ENCODE measurements around the gene MPZL2. TPM values are rescaled to one million over a fixed set of nuclear protein-coding genes. Genes with fewer than 3 reads are reported as not detected.

MPZL2 gene
- total RNA-seq, 1 donor from 2014 or later: 22.4 TPM

DNA sequence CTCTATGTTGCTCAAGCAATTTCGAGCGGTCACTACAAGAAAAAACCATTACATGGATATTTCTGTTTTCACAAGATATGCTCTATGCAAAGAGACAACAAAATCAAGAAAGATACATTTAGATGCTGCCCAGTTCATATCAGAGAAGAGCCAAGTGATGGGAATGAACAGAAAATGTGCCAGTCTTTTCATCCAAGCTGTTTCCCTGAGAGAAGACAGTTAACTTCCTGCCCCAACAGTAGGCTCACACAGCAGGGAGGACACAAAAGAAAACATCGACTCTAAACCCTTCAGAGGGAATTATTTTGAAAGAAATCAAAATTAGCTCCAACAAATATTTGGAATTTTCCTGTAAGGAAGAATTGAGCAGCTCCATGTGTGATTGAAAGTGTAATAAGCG lies 50.9 kb downstream of the MPZL2 start:
- TF ChIP-seq CTCF (IDR thresholded peaks at IDR 0.05; ENCODE audit: unreplicated experiment): no peak
- H3K36me3 Mint-ChIP-seq (ENCODE audit: insufficient read depth): no peaks in the 10 kb centered on the region
- H3K4me3 Mint-ChIP-seq (ENCODE audit: low read depth): no peak overlapping the region
- H3K4me1 Mint-ChIP-seq (ENCODE audit: low read depth): peaks cover 24% of the 10 kb centered on the region
- H3K27me3 Mint-ChIP-seq: no peaks in the 10 kb centered on the region
- peaks cover 5% of the 10 kb centered on the region for H3K9me3 Mint-ChIP-seq (ENCODE audit: low read depth)
- DNase-seq (ENCODE audit: low spot score, unreplicated experiment): no peak
- peak overlapping the region; percentile 2 for H3K27ac Mint-ChIP-seq

DNA sequence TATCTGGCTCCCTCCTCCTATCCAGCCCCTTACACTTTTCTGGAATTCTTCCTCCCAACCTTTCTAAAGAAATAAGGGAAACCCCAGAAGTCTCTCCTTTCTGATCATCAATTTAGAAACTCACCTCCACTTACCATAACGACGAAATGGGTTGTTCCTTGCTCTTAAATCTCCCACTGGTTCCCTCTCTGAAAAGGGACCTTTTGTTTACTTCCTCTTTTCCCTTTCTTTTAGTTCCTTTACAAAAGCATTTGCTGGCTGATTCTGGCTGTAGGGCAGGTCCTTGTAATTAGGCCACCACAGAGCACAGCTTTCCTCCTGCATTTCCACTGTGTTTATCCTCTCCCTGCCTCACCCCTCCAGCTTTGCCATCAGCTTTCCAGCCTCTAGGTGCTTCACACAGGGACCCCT lies 51.3 kb downstream of the MPZL2 start:
- Mint-ChIP-seq H3K4me1 (ENCODE audit: low read depth) (peaks cover 23% of the 10 kb centered on the region), H3K4me3 (ENCODE audit: low read depth) (no peak overlapping the region), H3K36me3 (ENCODE audit: insufficient read depth) (no peaks in the 10 kb centered on the region), H3K9me3 (ENCODE audit: low read depth) (peaks cover 5% of the 10 kb centered on the region), H3K27ac (peak overlapping the region; percentile 2), H3K27me3 (no peaks in the 10 kb centered on the region)
- no peak for TF ChIP-seq CTCF (IDR thresholded peaks at IDR 0.05; ENCODE audit: unreplicated experiment)
- no peak for DNase-seq (ENCODE audit: low spot score, unreplicated experiment)

DNA sequence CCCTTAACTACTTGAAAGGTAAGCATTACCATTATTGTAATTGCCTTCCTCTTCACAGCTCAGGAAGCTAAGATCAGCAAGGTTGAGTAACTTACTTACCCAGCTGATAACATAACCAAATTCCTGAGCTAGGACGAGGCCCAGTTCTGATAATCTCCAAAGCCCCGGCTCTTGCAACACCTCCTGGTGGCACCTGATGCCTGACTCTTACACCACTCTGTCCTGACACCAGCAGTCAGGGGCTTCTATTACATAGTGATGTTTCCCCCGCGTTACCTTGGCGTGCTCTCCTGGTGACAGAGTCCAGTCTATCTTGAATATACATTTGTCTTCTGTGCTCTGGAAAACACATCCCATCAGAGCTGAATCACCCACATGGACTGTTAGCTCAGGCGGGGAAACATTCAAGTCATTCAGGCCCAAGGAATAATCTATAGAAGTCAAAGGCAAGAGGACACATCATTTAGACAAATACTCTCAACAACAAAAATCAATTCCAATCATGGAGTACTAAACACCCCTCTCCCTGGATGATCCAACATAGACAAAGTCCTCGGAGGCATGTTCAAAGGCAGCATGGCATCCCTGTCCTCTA lies 51.9 kb downstream of the MPZL2 start:
- no peaks in the 10 kb centered on the region for H3K27me3 Mint-ChIP-seq
- peaks cover 21% of the 10 kb centered on the region for H3K4me1 Mint-ChIP-seq (ENCODE audit: low read depth)
- H3K9me3 Mint-ChIP-seq (ENCODE audit: low read depth): peaks cover 5% of the 10 kb centered on the region
- TF ChIP-seq CTCF (IDR thresholded peaks at IDR 0.05; ENCODE audit: unreplicated experiment): no peak
- no peak overlapping the region for H3K4me3 Mint-ChIP-seq (ENCODE audit: low read depth)
- H3K36me3 Mint-ChIP-seq (ENCODE audit: insufficient read depth): no peaks in the 10 kb centered on the region
- no peak for DNase-seq (ENCODE audit: low spot score, unreplicated experiment)
- no peak overlapping the region for H3K27ac Mint-ChIP-seq

DNA sequence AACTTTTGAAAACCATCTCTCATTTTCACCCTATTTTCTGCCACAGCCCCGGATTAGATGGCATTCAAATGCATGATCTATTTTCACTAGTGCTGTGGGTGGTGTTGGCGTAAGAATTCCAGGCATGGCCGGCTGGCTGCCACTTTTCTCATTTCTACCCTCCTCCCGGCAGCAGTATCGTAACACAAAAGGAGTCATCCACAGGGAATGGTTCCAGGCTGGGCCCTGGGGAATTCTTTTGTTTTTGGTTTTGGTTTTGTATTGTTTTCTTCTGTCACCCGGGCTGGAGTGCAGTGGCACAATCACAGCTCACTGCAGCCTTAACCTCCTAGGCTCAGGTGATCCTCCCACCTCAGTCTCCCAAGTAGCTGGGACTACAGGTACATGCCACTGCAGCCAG lies 53.1 kb downstream of the MPZL2 start:
- no peaks in the 10 kb centered on the region for H3K36me3 Mint-ChIP-seq (ENCODE audit: insufficient read depth)
- H3K4me1 Mint-ChIP-seq (ENCODE audit: low read depth): peaks cover 19% of the 10 kb centered on the region
- DNase-seq (ENCODE audit: low spot score, unreplicated experiment): no peak
- no peak overlapping the region for H3K27ac Mint-ChIP-seq
- TF ChIP-seq CTCF (IDR thresholded peaks at IDR 0.05; ENCODE audit: unreplicated experiment): no peak
- H3K27me3 Mint-ChIP-seq: no peaks in the 10 kb centered on the region
- H3K4me3 Mint-ChIP-seq (ENCODE audit: low read depth): no peak overlapping the region
- peaks cover 5% of the 10 kb centered on the region for H3K9me3 Mint-ChIP-seq (ENCODE audit: low read depth)

GRCh38 chr11:118210323-118210722 lies 53.8 kb downstream of the MPZL2 start:
- peaks cover 5% of the 10 kb centered on the region for H3K9me3 Mint-ChIP-seq (ENCODE audit: low read depth)
- H3K4me3 Mint-ChIP-seq (ENCODE audit: low read depth): no peak overlapping the region
- H3K27me3 Mint-ChIP-seq: no peaks in the 10 kb centered on the region
- no peak for TF ChIP-seq CTCF (IDR thresholded peaks at IDR 0.05; ENCODE audit: unreplicated experiment)
- H3K27ac Mint-ChIP-seq: no peak overlapping the region
- H3K36me3 Mint-ChIP-seq (ENCODE audit: insufficient read depth): no peaks in the 10 kb centered on the region
- H3K4me1 Mint-ChIP-seq (ENCODE audit: low read depth): peaks cover 19% of the 10 kb centered on the region
- DNase-seq (ENCODE audit: low spot score, unreplicated experiment): no peak
